Peyer's patch (tissue), 4 donors: ENCODE results near the gene KLHL6.

Experiments
- POLR2A ChIP-seq, 2 donors: fragments of 450-650 bp; IDR thresholded peaks; one replicate each; pipeline ENCODE4 v1.5.1; 2017; ENCODE audit warnings: antibody characterized with exemption in 2 of 2, mild to moderate bottlenecking in 2 of 2, moderate library complexity in 2 of 2
- TF ChIP-seq, protein P1 (sequence below), 6 experiments: fragments of 450-650 bp in 4 of 6; fragments of 200-600 bp in 2 of 6; sonication (generic) in 1 of 6; IDR thresholded peaks; one replicate each; pipeline ENCODE4 v1.5.1; 2017 to 2019; ENCODE audit warnings: antibody characterized with exemption in 6 of 6, mild to moderate bottlenecking in 3 of 6, moderate library complexity in 1 of 6

DNA sequence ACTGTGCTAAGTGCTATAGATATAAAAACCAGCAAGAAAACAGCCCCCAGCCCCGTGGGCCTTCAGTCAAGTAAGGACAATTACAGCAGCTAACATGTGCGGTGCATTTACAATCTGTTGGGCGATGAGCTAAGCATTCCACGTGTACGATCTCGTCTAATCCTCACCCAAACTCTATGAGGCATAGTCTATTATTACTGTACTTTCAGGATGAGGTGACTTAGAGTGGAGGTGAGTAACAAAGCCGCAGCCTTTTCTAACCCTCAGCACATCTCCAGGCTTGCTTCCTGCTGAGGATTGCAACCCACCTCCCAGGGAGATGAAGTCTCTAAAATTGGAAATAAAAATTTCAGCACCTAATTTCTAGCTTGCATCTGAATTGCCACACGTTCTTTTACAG is 73.9 kb downstream of the KLHL6 start:
- TF ChIP-seq, protein P1, sequence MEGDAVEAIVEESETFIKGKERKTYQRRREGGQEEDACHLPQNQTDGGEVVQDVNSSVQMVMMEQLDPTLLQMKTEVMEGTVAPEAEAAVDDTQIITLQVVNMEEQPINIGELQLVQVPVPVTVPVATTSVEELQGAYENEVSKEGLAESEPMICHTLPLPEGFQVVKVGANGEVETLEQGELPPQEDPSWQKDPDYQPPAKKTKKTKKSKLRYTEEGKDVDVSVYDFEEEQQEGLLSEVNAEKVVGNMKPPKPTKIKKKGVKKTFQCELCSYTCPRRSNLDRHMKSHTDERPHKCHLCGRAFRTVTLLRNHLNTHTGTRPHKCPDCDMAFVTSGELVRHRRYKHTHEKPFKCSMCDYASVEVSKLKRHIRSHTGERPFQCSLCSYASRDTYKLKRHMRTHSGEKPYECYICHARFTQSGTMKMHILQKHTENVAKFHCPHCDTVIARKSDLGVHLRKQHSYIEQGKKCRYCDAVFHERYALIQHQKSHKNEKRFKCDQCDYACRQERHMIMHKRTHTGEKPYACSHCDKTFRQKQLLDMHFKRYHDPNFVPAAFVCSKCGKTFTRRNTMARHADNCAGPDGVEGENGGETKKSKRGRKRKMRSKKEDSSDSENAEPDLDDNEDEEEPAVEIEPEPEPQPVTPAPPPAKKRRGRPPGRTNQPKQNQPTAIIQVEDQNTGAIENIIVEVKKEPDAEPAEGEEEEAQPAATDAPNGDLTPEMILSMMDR (IDR thresholded peaks at IDR 0.05) = no peak
- no peak for TF ChIP-seq POLR2A (IDR thresholded peaks at IDR 0.05)
